A549 treated with ZK216348 at 1 μM for 4 hours (cell line): ENCODE data around the gene TP53. TPM values are rescaled to one million over a fixed set of nuclear protein-coding genes. Genes with fewer than 3 reads are reported as not detected.

Experiments used
- total RNA-seq: library from RNA; stranded (reverse); fragments of 200-300 nt; extraction: Qiagen RNA extraction; gene quantifications from 5 replicates; pipeline ENCODE4 v1.2.3, GENCODE V29; 2022; ENCODE audit warnings: low read depth

Gene TP53
- 38.9 to 53.5 TPM (median 49.6 TPM) in 5 replicates for total RNA-seq

DNA sequence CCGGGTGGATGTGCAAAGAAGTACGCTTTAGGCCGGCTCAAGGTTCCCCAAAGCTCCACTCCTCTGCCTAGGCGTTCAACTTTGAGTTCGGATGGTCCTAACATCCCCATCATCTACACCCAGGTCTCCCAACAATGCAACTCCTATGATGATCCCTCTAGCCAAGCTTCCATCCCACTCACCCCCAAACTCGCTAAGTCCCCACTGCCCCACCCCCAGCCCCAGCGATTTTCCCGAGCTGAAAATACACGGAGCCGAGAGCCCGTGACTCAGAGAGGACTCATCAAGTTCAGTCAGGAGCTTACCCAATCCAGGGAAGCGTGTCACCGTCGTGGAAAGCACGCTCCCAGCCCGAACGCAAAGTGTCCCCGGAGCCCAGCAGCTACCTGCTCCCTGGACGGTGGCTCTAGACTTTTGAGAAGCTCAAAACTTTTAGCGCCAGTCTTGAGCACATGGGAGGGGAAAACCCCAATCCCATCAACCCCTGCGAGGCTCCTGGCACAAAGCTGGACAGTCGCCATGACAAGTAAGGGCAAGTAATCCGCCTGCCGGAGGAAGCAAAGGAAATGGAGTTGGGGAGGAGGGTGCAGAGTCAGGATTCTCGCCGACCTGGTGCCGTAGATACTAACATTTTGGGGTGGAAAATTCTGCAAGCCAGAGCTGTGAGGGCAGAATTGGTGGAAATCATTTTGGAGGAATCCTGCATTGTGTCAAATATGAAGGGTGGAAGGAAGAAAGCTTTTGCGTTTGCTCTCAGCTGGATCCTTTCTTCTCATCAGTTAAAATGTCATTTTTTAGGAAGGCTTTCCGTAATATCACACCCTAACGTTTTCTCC, at the start of gene TP53:
TSS of gene TP53 (minus strand) at position 419 of the 836 bp plus-strand sequence. CDS start 10,896 bp downstream, outside the sequence.

GRCh38 chr17:7716901-7717755, 29.8 kb upstream of the TP53 start, which contains the start of gene DNAH2:
Gene DNAH2, plus strand, starts transcription at chr17:7717744. Its CDS starts 1,991 bp downstream, at chr17:7719735.

DNA sequence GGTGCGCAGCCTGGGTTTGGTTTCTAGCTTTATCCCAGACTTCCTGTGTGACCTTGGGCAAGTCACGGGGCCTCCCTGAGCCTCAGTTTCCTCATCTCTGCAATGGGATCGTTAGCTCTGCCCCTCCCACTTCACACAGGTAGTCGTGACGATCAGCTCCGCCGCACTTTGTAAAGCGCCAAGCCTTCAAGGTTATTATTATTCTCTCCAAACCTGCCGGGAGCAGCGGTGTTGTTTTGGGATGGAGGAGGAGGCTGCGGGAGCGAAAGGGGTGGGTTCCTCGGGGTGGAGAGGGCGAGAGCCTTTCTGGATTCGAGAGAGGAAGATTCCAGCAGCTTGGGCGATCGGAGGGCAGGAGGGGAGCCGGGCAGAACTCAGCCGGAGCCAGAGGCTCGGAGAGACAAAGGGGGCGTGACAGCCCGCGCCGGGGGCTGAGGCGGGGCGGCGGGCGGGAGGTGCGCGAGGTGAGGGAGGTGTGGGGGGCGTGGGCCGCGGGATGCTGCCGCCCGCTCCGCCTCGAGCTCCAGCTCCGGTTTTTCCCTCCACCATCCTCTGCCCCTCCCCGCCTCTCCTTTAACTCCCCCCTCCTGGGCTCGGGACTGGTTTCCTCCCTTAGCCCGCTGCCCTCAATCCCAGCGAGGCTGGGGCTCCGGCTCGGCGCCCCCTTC, 17.4 kb upstream of the TP53 start, which contains the start of gene EFNB3:
TSS of gene EFNB3 (plus strand) at position 602 of the 668 bp plus-strand sequence. CDS start 397 bp downstream, outside the sequence.

DNA sequence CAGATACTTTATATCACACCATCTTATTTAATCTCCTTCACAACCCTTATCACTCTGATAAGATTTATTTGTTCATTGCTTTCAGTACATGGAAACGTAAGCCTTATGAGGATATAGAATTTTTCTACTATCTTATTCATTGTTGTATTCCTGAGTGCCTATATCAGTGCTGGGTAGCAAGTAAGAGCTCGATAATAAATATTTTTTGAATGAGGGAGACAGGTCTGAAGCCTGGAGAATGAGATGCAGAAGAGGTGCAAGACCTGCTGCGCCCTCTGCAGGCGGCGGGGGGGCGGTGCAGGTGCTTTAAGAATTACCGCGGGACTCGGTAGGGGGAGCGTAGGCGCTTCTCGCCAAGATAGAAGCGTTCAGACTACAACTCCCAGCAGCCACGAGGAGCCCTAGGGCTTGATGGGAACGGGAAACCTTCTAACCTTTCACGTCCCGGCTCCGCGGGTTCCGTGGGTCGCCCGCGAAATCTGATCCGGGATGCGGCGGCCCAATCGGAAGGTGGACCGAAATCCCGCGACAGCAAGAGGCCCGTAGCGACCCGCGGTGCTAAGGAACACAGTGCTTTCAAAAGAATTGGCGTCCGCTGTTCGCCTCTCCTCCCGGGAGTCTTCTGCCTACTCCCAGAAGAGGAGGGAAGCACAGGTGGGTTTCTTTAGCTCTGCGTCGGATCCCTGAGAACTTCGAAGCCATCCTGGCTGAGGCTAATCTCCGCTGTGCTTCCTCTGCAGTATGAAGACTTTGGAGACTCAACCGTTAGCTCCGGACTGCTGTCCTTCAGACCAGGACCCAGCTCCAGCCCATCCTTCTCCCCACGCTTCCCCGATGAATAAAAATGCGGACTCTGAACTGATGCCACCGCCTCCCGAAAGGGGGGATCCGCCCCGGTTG, 868 bp upstream of the TP53 start, which contains the start of gene WRAP53:
TSS of gene WRAP53 (plus strand) at position 570 of the 900 bp plus-strand sequence. CDS start at position 742, 172 bp downstream.

DNA sequence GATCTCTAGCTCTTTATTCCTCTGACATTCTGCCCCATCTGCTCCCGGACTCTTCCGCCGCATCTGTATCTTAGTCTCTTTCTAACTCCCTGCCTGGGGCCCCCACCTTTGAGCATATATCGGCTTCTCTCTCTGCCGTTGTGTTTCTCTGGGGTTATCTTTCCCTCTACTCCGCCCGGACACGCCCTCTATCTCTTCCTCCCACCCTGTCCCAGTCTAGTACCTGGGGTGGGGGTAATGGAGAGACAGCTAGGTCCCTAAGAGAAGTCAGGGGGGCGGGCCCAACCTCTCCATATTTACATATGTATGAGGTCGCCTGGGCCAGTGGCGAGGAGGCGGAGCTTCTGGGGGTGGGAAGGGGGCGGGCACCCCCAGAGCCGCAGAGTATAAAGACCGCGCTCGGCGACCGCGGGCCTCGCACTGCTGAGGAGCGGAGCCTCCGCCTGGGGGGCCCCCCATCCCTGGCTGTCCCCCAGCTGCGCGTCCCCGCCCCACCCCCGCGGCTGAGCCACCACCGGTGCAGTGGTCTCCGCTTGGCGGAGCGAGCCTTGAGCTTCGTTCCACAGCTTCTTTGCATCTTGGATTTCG, 36.7 kb downstream of the TP53 start, which contains the start of gene ATP1B2:
TSS of gene ATP1B2 (plus strand) at position 418 of the 588 bp plus-strand sequence. CDS start 593 bp downstream, outside the sequence.

DNA sequence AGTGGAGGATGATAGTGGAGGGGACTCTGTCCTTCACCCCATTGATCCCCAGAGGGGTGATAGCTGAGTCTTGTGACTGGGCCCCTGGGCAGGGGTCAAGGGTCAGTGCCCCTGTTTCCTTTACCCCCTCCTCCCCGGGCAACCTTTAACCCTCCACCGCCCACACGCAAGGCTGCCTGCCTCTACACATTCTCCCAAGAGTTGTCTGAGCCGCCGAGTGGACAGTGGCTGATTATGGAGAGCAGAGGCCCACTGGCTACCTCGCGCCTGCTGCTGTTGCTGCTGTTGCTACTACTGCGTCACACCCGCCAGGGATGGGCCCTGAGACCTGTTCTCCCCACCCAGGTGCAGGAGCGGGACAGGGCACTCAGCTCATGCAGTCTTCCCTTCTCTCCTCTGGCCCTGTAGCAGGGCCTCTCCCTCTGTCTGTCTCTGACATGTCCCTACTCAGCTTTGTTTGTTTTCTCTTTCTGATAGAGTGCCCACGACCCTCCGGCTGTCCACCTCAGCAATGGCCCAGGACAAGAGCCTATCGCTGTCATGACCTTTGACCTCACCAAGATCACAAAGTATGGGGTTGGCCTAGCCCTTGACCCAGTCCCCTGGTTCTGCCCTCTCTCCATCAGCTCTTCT, 57.2 kb downstream of the TP53 start, which contains the start of gene SHBG:
TSS of gene SHBG (plus strand) at position 197 of the 633 bp plus-strand sequence. CDS start at position 235, 38 bp downstream.

GRCh38 chr17:7627250-7628121, 59.8 kb downstream of the TP53 start, which contains the start of gene SAT2:
Gene SAT2, minus strand, starts transcription at chr17:7627821. Its CDS starts 186 bp downstream, at chr17:7627635.

Other genes with a start within 250 kb of the TP53 start
- gene FGF11, start 248.0 kb downstream of the TP53 start, total RNA-seq: 0.99 to 1.7 TPM (median 1.0 TPM) in 5 replicates
- gene CHRNB1, start 242.4 kb downstream of the TP53 start, total RNA-seq: 6.9 to 9.9 TPM (median 9.7 TPM) in 5 replicates
- gene ZBTB4, start 207.9 kb downstream of the TP53 start, total RNA-seq: 18.5 to 27.9 TPM (median 24.6 TPM) in 5 replicates
- gene SLC35G6, start 206.0 kb downstream of the TP53 start, total RNA-seq: not detected in 5 replicates
- gene POLR2A, start 203.1 kb downstream of the TP53 start, total RNA-seq: 47.9 to 98.5 TPM (median 85.3 TPM) in 5 replicates
- 7.8 to 14.5 TPM (median 12.5 TPM) in 5 replicates for gene TNFSF12, start 138.4 kb downstream of the TP53 start, total RNA-seq
- 0.09 to 1.5 TPM (median 0.57 TPM) in 5 replicates for gene TNFSF13, start 128.7 kb downstream of the TP53 start, total RNA-seq
- gene SENP3, start 125.6 kb downstream of the TP53 start, total RNA-seq: 96.5 to 108 TPM (median 105 TPM) in 5 replicates
- 23.3 to 40.6 TPM (median 33.0 TPM) in 5 replicates for gene CD68, start 107.9 kb downstream of the TP53 start, total RNA-seq
- 110 to 132 TPM (median 116 TPM) in 5 replicates for gene MPDU1, start 103.6 kb downstream of the TP53 start, total RNA-seq
- 0.22 to 0.34 TPM (median 0.30 TPM) in 5 replicates for gene SOX15, start 97.4 kb downstream of the TP53 start, total RNA-seq
- gene FXR2, start 72.6 kb downstream of the TP53 start, total RNA-seq: 45.1 to 62.0 TPM (median 57.6 TPM) in 5 replicates
- 58.1 to 95.8 TPM (median 79.3 TPM) in 5 replicates for gene SAT2, start 59.7 kb downstream of the TP53 start, total RNA-seq
- 0.32 to 1.1 TPM (median 0.62 TPM) in 5 replicates for gene SHBG, start 57.4 kb downstream of the TP53 start, total RNA-seq
- gene ATP1B2, start 36.6 kb downstream of the TP53 start, total RNA-seq: 0.20 to 0.74 TPM (median 0.22 TPM) in 5 replicates
- gene WRAP53, start 987 bp upstream of the TP53 start, total RNA-seq: 24.4 to 43.8 TPM (median 40.2 TPM) in 5 replicates
- gene EFNB3, start 17.7 kb upstream of the TP53 start, total RNA-seq: 1.2 to 1.7 TPM (median 1.5 TPM) in 5 replicates
- 0.01 TPM in 3 of 5 replicates, not detected in the others for gene DNAH2, start 30.3 kb upstream of the TP53 start, total RNA-seq
- 9.3 to 23.7 TPM (median 15.1 TPM) in 5 replicates for gene KDM6B, start 146.7 kb upstream of the TP53 start, total RNA-seq
- gene TMEM88, start 167.6 kb upstream of the TP53 start, total RNA-seq: 0.30 to 0.46 TPM (median 0.45 TPM) in 5 replicates
- 177 to 244 TPM (median 225 TPM) in 5 replicates for gene NAA38, start 170.1 kb upstream of the TP53 start, total RNA-seq
- 19.4 to 24.5 TPM (median 20.9 TPM) in 5 replicates for gene CYB5D1, start 170.5 kb upstream of the TP53 start, total RNA-seq
- gene CHD3, start 201.3 kb upstream of the TP53 start, total RNA-seq: 52.6 to 75.7 TPM (median 69.4 TPM) in 5 replicates
- gene RNF227, start 228.8 kb upstream of the TP53 start, total RNA-seq: 0.99 to 1.7 TPM (median 1.3 TPM) in 5 replicates
- gene KCNAB3, start 242.4 kb upstream of the TP53 start, total RNA-seq: 1.8 to 4.1 TPM (median 2.5 TPM) in 5 replicates
- gene TRAPPC1, start 244.5 kb upstream of the TP53 start, total RNA-seq: 313 to 386 TPM (median 328 TPM) in 5 replicates
- gene CNTROB, start 244.7 kb upstream of the TP53 start, total RNA-seq: 35.7 to 46.0 TPM (median 44.6 TPM) in 5 replicates